ENCODE measurements around the gene LHPP.
"Not testable (repeated sequence)": the region's sequence is repeated elsewhere in the genome, so short reads cannot be mapped to it uniquely, and the experiment has no call there.

The LHPP gene

DNA sequence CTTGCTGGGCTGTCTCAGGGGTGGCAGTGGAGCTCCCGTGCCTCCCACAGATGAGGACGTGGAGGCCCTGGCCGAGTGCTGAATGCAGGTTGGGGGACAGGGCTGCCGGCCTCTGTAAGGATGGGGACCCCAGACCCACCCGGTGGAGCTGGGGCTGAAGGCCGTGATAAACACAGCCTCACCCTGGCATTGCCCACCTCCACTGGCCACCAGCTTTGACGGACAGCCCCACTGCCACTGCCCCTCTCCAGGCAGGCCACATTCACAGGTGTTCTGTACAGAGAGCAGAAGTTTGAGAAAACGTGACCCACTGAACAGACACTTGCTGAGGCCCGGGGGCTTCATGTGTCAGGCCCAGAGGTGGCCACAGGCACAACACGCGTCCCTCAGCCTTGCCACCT, 126.2 kb downstream of the LHPP start:
- Histone ChIP-seq H3K9ac (ENCODE audit: low read length in 5 of 5) (no peak overlapping the region), H3K27ac (ENCODE audit: low read depth, low read length) (no peak overlapping the region), H3K4me3 (ENCODE audit: low read depth in 1 of 5, low read length in 5 of 5) (no peak overlapping the region), H3K36me3 (ENCODE audit: control insufficient read depth in 5 of 5, insufficient read depth in 5 of 5, low read length in 5 of 5) (no peaks in the 10 kb centered on the region), H3K4me1 (ENCODE audit: control insufficient read depth in 5 of 5, insufficient read depth in 5 of 5, low read length in 5 of 5) (peaks cover 3 to 12% (median 11%) of the 10 kb centered on the region in 5 donors), H3K9me3 (ENCODE audit: control insufficient read depth in 5 of 5, low read length in 5 of 5) (peaks cover 4 to 14% (median 8%) of the 10 kb centered on the region in 5 donors), H3K27me3 (ENCODE audit: control insufficient read depth in 5 of 5, insufficient read depth in 4 of 5, low read length in 5 of 5) (no peaks in the 10 kb centered on the region)

DNA sequence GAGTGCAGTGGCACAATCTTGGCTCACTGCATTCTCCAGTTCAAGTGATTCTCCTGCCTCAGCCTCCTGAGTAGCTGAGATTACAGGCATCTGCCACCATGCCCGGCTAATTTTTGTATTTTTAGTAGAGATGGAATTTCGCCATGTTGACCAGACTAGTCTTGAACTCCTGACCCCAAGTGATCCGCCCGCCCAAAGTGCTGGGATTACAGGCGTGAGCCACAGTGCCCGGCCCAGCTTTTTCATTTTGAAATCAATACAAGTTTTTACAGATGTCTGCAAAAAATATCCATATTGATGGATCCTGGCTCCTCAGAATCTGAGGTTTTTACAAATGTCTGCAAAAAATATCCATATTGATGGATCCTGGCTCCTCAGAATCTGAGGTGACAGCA, 126.7 kb downstream of the LHPP start:
- not testable (repeated sequence) for H3K9ac ChIP-seq (ENCODE audit: low read length in 5 of 5); H3K4me3 ChIP-seq (ENCODE audit: low read depth in 1 of 5, low read length in 5 of 5); H3K36me3 ChIP-seq (ENCODE audit: control insufficient read depth in 5 of 5, insufficient read depth in 5 of 5, low read length in 5 of 5); H3K27ac ChIP-seq (ENCODE audit: low read depth, low read length); H3K27me3 ChIP-seq (ENCODE audit: control insufficient read depth in 5 of 5, insufficient read depth in 4 of 5, low read length in 5 of 5)
- H3K9me3 ChIP-seq (ENCODE audit: control insufficient read depth in 5 of 5, low read length in 5 of 5), result peaks cover 4 to 14% (median 8%) of the 10 kb centered on the region in 5 donors
- H3K4me1 ChIP-seq (ENCODE audit: control insufficient read depth in 5 of 5, insufficient read depth in 5 of 5, low read length in 5 of 5), result peaks cover 3 to 12% (median 11%) of the 10 kb centered on the region in 5 donors

DNA sequence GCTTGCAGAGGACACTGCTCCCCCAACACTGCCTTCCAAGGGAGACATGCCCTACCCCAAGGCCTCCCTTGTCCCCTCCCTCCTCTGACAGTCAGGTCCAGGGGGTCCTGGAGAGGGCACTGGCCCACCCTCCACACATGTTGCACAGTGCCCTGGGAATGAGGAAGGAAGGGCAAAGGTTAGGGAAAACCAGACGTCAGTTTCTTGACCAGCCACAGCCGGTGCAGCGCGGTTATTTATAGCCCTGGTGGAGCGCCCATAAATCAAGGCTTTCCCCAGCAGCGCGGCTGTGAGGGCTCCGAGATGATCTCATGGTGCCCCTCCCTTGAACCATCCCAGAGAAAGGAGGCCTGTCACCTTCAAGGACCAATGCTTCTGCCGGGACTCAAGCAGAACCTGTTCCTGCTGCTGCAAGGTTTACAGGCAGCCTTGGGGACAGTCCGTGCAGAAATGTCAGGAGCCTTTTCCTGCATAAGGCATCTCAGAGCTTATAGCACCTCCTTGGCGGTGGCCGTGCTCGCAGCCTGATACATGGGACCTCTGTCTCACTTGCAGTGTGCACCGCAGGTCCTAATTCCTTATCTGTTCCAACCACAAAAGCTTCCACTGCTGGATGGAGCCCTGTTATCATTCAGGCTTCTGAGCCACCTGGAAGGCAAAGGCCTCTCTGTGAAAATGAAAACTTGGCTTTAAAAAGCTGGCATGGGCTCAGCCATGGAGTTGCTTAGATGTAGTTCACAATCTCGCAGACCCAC, 127.3 kb downstream of the LHPP start:
- no peak overlapping the region for H3K9ac ChIP-seq (ENCODE audit: low read length in 5 of 5)
- H3K4me3 ChIP-seq (ENCODE audit: low read depth in 1 of 5, low read length in 5 of 5), result no peak overlapping the region
- H3K4me1 ChIP-seq (ENCODE audit: control insufficient read depth in 5 of 5, insufficient read depth in 5 of 5, low read length in 5 of 5), result peaks cover 3 to 12% (median 11%) of the 10 kb centered on the region in 5 donors

DNA sequence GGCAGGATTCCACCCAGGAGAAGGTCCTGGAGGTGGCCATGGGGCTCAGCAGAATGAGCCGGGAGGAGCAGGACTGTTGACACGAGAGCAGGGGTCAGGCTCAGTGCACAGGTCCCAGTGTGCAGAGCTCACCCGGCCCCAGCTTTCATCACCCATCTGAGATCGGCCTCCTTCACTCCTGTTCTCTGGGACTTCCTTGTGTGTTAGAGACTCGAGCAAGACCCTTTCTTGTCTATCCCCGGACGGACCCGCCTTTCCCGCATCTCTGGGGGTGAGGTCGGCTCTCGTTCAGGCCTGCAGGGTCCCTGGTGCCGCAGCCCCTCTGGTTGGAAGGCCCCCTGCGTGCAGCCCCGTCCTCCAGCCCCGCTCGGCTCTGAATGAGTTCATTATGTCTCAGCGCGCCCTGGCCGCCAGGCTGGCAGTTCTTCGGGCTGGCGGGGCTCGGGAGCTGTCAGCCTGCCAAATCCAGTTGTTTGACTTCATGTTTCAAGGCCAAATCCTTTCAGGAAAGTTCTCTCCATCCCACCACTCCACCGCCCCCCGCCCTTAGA, 127.9 kb downstream of the LHPP start:
- H3K9ac ChIP-seq (ENCODE audit: low read length in 5 of 5), result no peak overlapping the region
- no peaks in the 10 kb centered on the region for H3K27me3 ChIP-seq (ENCODE audit: control insufficient read depth in 5 of 5, insufficient read depth in 4 of 5, low read length in 5 of 5)
- peaks cover 4 to 14% (median 8%) of the 10 kb centered on the region in 5 donors for H3K9me3 ChIP-seq (ENCODE audit: control insufficient read depth in 5 of 5, low read length in 5 of 5)
- H3K4me3 ChIP-seq (ENCODE audit: low read depth in 1 of 5, low read length in 5 of 5), result no peak overlapping the region
- H3K4me1 ChIP-seq (ENCODE audit: control insufficient read depth in 5 of 5, insufficient read depth in 5 of 5, low read length in 5 of 5), result peaks cover 3 to 12% (median 11%) of the 10 kb centered on the region in 5 donors
- H3K27ac ChIP-seq (ENCODE audit: low read depth, low read length), result no peak overlapping the region
- no peaks in the 10 kb centered on the region for H3K36me3 ChIP-seq (ENCODE audit: control insufficient read depth in 5 of 5, insufficient read depth in 5 of 5, low read length in 5 of 5)

More for the DNA sequence above, 127.3 kb downstream of the LHPP start:
- H3K36me3 ChIP-seq (ENCODE audit: control insufficient read depth in 5 of 5, insufficient read depth in 5 of 5, low read length in 5 of 5), result no peaks in the 10 kb centered on the region
- H3K27me3 ChIP-seq (ENCODE audit: control insufficient read depth in 5 of 5, insufficient read depth in 4 of 5, low read length in 5 of 5), result no peaks in the 10 kb centered on the region
- H3K27ac ChIP-seq (ENCODE audit: low read depth, low read length), result no peak overlapping the region
- peaks cover 4 to 14% (median 8%) of the 10 kb centered on the region in 5 donors for H3K9me3 ChIP-seq (ENCODE audit: control insufficient read depth in 5 of 5, low read length in 5 of 5)

DNA sequence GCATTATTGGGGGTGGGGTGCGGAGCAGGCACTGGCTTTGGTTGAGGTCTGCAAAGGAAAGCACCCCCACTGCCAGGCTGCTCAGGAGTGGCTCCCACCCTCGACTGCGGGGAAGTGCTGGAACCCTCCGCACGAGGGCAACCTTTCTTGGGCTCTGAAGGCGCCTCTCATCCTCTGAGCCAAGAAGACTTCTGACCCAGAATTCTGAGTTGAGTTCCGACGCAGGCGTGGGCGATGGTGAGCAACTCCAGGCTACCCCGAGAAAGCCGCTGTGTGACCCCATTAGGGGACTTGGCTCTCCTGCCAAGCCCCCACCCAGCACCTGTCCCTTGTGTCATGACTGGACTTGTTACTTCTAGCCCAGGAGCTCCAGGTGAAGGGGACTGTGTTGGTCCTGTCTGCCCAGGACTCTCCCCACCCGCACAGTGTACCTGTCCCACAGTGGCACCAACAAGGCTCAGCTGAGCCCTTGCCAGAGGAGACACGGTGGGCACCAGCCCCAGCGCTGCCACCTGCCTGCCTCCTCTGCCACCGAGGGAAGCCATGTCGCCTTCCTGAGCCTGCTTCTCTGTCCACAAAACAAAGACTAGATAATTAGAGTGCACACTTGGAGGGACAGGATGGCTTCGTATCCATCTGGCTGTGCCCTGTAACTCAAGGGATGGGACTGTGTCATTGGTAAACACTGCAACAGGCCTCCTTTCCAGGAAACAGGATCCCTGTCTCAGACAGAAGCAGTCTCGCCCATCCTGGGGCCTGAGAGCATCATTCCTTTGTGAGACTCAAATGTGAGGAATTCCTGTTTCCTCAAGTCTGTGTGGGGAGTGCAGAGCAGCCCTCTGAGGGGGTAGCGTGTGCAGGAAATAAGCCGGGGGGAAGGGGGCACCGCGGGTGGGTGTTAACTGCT, 128.8 kb downstream of the LHPP start:
- H3K27ac ChIP-seq (ENCODE audit: low read depth, low read length), result no peak overlapping the region

DNA sequence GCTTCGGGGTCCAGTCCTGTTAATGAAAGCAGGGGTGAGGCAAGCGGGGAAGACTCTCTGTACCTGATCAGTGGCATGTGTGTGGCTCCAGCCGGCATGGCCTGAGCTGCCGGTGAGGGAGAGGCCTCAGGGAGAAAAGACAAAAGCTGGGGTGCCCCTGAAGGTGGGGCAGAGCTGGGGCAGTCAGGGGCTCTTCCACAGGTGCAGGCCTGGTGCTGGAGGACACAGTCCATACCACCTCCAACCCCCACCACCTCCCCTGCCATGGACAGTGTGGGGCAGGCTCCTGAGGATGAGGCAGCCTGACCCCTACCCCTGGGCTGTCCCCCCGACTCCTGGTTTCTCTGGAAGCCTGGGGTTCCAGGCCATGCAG, 129.5 kb downstream of the LHPP start:
- Histone ChIP-seq H3K27ac (ENCODE audit: low read depth, low read length) (no peak overlapping the region), H3K4me1 (ENCODE audit: control insufficient read depth in 5 of 5, insufficient read depth in 5 of 5, low read length in 5 of 5) (peaks cover 3 to 12% (median 11%) of the 10 kb centered on the region in 5 donors), H3K36me3 (ENCODE audit: control insufficient read depth in 5 of 5, insufficient read depth in 5 of 5, low read length in 5 of 5) (no peaks in the 10 kb centered on the region), H3K27me3 (ENCODE audit: control insufficient read depth in 5 of 5, insufficient read depth in 4 of 5, low read length in 5 of 5) (no peaks in the 10 kb centered on the region), H3K4me3 (ENCODE audit: low read depth in 1 of 5, low read length in 5 of 5) (no peak overlapping the region), H3K9ac (ENCODE audit: low read length in 5 of 5) (no peak overlapping the region), H3K9me3 (ENCODE audit: control insufficient read depth in 5 of 5, low read length in 5 of 5) (peaks cover 4 to 14% (median 8%) of the 10 kb centered on the region in 5 donors)

More for the DNA sequence above, 128.8 kb downstream of the LHPP start:
- Histone ChIP-seq H3K4me3 (ENCODE audit: low read depth in 1 of 5, low read length in 5 of 5) (no peak overlapping the region), H3K9me3 (ENCODE audit: control insufficient read depth in 5 of 5, low read length in 5 of 5) (peaks cover 4 to 14% (median 8%) of the 10 kb centered on the region in 5 donors), H3K36me3 (ENCODE audit: control insufficient read depth in 5 of 5, insufficient read depth in 5 of 5, low read length in 5 of 5) (no peaks in the 10 kb centered on the region), H3K27me3 (ENCODE audit: control insufficient read depth in 5 of 5, insufficient read depth in 4 of 5, low read length in 5 of 5) (no peaks in the 10 kb centered on the region), H3K9ac (ENCODE audit: low read length in 5 of 5) (no peak overlapping the region), H3K4me1 (ENCODE audit: control insufficient read depth in 5 of 5, insufficient read depth in 5 of 5, low read length in 5 of 5) (peaks cover 3 to 12% (median 11%) of the 10 kb centered on the region in 5 donors)

DNA sequence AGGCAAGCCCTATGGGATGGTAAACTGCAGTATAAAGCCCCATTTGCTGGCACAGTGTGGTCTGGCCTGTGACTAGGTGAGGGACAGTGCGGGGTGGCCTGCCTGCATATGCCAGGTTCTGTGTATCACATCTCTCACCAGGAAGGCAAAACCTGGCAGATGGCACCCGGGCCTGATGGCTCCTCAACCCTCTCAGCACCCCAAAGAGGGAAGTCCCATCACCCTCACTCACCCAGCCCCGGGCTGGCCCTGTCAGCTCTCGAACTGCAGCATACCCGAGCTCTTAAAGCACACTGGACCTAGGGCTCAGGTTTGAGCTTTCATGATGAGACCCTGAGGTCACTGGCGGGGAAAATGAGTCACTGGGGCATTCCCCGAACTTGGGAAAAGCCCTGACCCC, 130.5 kb downstream of the LHPP start:
- Histone ChIP-seq H3K27ac (ENCODE audit: low read depth, low read length) (no peak overlapping the region), H3K9me3 (ENCODE audit: control insufficient read depth in 5 of 5, low read length in 5 of 5) (peaks cover 4 to 14% (median 8%) of the 10 kb centered on the region in 5 donors), H3K4me1 (ENCODE audit: control insufficient read depth in 5 of 5, insufficient read depth in 5 of 5, low read length in 5 of 5) (peaks cover 3 to 12% (median 11%) of the 10 kb centered on the region in 5 donors), H3K36me3 (ENCODE audit: control insufficient read depth in 5 of 5, insufficient read depth in 5 of 5, low read length in 5 of 5) (no peaks in the 10 kb centered on the region), H3K27me3 (ENCODE audit: control insufficient read depth in 5 of 5, insufficient read depth in 4 of 5, low read length in 5 of 5) (no peaks in the 10 kb centered on the region), H3K9ac (ENCODE audit: low read length in 5 of 5) (no peak overlapping the region), H3K4me3 (ENCODE audit: low read depth in 1 of 5, low read length in 5 of 5) (no peak overlapping the region)

DNA sequence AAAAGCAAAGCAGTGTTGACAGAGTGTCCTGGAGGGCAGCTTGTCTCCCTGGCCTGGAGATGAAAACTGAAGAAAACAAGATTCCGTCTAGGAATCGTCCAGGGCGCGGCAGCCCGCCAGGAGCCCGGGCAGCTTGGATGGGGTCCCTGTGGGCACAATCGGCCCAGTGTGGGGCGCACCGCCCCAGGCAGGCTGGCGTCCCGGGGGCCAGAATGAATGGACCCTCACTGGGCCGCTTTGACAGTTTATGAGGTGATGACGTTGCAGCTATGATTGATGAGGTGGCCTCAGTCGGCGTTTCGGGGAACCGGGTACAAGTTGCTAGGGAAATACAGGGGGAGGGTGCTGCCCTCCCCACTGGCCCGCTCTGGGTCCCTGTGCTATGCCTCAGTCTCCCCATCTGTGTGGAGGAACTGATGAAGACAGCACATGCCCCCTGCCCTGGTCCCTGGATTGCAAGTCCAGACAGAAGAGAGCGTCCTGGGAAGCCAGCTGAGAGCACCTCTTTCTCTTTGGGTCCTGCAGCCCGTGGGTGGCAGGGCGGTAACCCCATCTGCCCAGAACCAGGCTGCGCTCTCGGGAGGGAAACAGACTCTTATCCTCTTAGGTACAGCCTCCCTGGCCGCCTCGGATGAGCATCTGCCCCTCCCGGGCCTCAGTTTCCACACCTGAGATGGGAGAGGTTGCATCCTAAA, 131.3 kb downstream of the LHPP start:
- Histone ChIP-seq H3K9ac (ENCODE audit: low read length in 5 of 5) (no peak overlapping the region), H3K4me1 (ENCODE audit: control insufficient read depth in 5 of 5, insufficient read depth in 5 of 5, low read length in 5 of 5) (peaks cover 3 to 12% (median 11%) of the 10 kb centered on the region in 5 donors), H3K27me3 (ENCODE audit: control insufficient read depth in 5 of 5, insufficient read depth in 4 of 5, low read length in 5 of 5) (no peaks in the 10 kb centered on the region), H3K36me3 (ENCODE audit: control insufficient read depth in 5 of 5, insufficient read depth in 5 of 5, low read length in 5 of 5) (no peaks in the 10 kb centered on the region), H3K9me3 (ENCODE audit: control insufficient read depth in 5 of 5, low read length in 5 of 5) (peaks cover 4 to 14% (median 8%) of the 10 kb centered on the region in 5 donors), H3K27ac (ENCODE audit: low read depth, low read length) (no peak overlapping the region), H3K4me3 (ENCODE audit: low read depth in 1 of 5, low read length in 5 of 5) (no peak overlapping the region)

DNA sequence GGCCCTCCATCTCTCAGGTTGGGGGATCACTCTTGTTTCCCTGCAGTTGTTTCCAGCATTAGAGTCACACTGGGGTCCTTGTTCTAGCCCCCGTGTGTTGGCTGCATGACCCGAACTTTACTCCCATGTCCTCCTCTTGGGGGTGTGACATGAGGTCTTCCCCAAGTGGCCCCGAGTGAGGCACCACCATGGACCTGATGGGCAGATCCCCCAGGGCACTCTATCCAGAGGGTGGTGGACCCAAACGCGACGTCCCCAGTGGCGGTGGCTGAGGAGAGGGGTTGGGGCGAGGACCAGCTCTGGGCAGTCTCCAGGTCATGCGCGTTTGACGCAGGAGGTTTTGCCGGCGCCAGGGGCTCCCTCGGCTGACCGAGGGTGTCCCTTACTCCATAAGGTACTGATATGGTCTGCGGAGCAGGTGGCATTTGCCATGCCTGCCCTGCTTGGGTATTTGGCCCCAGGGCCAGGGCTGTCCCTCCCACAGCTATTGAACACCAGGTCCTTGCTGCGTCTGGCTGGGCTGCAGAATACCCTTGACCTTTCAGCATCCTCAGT, 131.9 kb downstream of the LHPP start:
- H3K4me1 ChIP-seq (ENCODE audit: control insufficient read depth in 5 of 5, insufficient read depth in 5 of 5, low read length in 5 of 5), result peaks cover 3 to 10% (median 9%) of the 10 kb centered on the region in 5 donors
- no peaks in the 10 kb centered on the region for H3K27me3 ChIP-seq (ENCODE audit: control insufficient read depth in 5 of 5, insufficient read depth in 4 of 5, low read length in 5 of 5)
- H3K4me3 ChIP-seq (ENCODE audit: low read depth in 1 of 5, low read length in 5 of 5), result no peak overlapping the region
- H3K9ac ChIP-seq (ENCODE audit: low read length in 5 of 5), result no peak overlapping the region
- H3K36me3 ChIP-seq (ENCODE audit: control insufficient read depth in 5 of 5, insufficient read depth in 5 of 5, low read length in 5 of 5), result no peaks in the 10 kb centered on the region
- H3K9me3 ChIP-seq (ENCODE audit: control insufficient read depth in 5 of 5, low read length in 5 of 5), result peaks cover 4 to 14% (median 8%) of the 10 kb centered on the region in 5 donors
- H3K27ac ChIP-seq (ENCODE audit: low read depth, low read length), result no peak overlapping the region

All from subcutaneous abdominal adipose tissue (tissue), 5 donors.